CD4-positive, alpha-beta T cell treated with Interleukin-15 for 4 hours (primary cell): ENCODE data around the gene FHDC1.
"Not testable (repeated sequence)": the region's sequence is repeated elsewhere in the genome, so short reads cannot be mapped to it uniquely, and the experiment has no call there.

ENCODE experiments used
- DNase-seq: peaks from one replicate; pipeline ENCODE4 v3.0.0-alpha.2; 2020; ENCODE audit warnings: low spot score

The FHDC1 gene, protein sequence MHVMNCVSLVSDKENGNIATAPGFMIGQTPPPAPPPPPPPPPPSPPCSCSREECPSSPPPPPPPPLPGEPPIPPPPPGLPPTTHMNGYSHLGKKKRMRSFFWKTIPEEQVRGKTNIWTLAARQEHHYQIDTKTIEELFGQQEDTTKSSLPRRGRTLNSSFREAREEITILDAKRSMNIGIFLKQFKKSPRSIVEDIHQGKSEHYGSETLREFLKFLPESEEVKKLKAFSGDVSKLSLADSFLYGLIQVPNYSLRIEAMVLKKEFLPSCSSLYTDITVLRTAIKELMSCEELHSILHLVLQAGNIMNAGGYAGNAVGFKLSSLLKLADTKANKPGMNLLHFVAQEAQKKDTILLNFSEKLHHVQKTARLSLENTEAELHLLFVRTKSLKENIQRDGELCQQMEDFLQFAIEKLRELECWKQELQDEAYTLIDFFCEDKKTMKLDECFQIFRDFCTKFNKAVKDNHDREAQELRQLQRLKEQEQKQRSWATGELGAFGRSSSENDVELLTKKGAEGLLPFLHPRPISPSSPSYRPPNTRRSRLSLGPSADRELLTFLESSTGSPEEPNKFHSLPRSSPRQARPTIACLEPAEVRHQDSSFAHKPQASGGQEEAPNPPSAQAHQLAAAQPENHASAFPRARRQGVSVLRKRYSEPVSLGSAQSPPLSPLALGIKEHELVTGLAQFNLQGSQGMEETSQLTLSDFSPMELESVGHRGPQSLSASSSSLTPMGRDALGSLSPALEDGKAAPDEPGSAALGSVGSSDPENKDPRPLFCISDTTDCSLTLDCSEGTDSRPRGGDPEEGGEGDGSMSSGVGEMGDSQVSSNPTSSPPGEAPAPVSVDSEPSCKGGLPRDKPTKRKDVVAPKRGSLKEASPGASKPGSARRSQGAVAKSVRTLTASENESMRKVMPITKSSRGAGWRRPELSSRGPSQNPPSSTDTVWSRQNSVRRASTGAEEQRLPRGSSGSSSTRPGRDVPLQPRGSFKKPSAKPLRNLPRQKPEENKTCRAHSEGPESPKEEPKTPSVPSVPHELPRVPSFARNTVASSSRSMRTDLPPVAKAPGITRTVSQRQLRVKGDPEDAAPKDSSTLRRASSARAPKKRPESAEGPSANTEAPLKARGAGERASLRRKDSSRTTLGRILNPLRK

DNA sequence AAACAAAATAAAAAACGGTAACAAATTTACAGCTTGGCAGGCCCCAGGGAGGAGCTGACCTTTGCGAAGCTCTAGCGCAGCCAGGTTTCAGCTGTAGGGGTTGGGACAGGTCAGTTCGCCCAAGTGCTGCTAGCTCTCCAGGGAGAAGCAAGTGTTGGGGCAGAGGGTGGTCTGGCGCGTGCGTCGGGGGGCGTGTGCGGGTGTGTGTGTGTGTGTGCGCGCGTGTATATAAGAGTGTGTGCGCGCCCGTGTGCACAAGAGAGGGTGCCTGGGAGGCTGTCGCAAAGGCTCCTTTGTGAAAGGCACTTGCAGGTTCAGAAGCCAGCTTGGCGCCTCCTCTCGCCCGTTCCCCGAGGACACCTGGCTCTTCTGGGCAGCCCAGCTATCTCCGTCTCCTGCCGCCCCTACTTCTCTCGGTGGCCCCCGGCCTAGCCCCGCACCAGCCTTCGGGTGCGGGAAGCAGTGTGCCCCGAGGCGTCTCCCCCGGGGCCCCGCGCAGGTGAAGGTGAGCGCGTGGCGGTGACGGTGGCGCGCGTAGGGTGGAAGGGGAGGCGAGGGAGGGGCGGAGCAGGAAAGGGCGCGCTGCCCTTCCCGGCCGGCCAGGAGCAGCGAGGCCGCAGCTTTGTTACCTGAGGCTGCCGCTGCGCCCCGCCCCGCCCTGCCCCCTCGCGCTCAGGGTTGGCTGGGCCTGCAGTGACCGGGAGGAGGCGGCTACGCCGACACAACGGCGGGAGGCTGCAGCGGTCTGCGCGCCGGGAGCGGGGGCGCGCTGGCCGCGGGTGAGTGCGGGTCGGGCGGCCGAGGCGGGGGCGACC, at the start of gene FHDC1:
FHDC1 (plus strand) TSS at position 693 of the 815 bp plus-strand sequence. CDS start 6,735 bp downstream, outside the sequence.
- no peak for DNase-seq

DNA sequence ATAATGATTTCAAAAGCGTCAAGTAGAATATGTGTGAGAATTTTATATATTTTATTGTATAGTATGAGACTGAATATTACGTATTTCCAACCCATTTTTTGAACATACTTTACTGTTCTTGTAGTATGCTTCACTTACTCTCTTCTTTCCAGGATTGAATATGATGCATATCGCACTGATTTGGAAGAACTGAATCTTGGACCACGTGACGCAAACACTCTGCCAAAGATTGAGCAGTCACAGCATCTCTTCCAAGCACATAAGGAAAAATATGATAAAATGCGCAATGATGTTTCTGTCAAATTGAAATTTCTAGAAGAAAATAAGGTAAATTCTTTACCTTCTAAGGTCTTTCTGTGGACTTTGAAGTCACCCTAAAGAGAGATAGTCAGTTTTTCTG, 48.1 kb upstream of the FHDC1 start:
- DNase-seq: no peak

DNA sequence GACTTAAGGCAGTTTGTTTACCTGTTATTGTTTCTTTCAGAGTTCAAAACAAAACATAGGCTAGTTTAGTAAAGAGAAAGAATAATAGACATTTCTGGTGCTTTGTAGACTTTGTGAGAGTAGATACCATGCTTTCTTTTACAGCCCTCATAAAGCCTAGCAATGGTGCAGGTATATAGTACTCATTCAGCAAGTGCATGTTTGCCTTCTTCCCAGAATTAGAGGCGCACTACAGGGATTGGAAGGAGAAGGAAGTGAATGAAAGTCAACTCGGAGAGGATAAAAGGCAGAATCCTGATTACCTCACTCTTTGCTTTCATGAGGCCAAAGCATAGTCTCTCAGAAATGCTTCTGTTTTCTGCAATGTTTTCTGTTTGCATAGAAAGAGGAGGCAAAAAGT, 43.1 kb upstream of the FHDC1 start:
- no peak for DNase-seq

DNA sequence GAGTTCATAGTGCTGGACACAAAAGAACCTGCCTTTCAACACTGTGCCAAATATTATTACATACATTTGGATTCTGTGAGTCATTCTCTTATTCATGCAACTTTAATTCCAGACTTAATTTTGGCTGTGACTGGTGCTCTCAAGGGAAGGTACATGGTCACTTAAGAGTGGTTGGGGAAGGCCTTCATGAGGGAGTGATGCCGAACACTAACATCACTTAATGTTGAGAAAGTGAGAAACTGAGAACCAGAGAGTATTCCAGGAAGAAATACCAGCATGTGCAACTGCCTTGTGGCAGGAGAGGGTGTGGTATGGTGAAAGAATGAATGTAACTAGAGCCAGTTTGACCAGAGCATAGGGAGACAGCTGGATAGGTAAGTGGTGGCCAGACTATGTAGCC, 41.5 kb upstream of the FHDC1 start:
- DNase-seq: no peak

DNA sequence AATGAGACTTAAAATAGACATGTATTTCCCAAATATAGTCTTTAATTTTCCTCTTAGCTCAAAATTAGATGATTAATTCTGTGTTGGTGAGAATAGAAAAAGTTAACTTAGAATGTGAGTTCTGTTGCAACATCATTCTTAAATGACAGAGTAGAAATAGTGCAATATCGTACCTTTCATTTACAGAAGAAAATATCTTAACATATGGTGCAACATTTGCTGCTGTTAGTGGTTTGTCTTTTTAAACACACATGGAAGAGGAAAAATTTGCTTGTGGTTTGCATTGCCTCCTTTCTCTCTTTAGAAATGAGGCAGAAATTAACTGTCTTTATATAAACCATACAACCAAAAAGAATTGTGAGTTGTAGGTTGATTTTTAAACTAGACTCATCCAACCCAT, 39.3 kb upstream of the FHDC1 start:
- no peak for DNase-seq

DNA sequence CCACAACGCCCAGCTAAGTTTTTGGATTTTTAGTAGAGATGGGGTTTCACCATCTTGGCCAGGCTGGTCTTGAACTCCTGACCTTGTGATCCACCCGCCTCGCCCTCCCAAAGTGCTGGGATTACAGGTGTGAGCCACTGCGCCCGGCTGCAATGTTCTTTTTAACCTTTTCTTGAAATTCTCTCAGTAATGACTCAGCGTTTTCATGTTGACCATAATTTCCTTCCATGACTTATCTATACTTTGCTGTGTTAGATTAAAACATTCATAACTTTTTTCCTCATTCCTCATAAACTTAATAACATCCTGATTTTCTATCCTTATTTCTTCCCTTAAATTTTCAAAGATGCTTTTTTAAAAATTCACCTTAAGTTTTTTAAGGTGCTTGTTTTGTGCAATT, 38.0 kb upstream of the FHDC1 start:
- not testable (repeated sequence) for DNase-seq

DNA sequence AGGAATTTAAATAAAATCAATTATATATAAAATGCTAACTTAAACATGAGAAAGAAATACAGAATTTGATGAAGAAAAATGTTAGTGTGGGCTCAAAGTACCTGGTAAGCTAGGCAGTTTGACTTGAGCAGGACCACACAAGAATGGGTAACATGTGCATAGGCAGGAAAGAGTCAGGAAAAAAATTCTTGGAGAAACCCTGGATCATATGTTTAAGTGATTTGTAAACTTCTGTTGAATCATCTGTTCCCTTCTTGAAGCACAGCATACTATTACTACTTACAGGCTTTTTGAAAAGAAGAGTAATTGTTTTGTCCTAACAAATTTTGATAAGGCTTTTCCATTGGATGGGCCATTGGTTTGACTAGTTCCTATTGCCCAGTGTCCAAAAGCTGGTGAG, 37.5 kb upstream of the FHDC1 start:
- DNase-seq: no peak

DNA sequence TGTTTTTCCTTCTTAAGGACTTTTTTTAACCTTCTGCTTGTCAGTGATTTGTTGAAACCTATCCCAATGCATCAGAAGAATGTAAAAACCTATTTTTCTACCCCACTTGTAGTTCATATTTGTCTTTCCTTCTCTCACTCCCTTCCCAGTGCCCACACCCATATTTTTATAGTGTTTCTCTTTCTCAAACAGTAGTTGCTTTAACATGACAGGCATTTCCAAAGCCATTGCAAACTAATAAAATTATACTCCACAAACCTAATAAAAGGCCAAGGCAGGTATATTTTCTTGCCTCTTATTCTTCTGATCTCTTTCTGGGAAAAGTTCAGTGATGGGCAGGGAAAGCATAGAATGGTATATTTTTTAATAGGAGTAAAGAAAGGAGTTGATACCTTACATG, 35.7 kb upstream of the FHDC1 start:
- DNase-seq: no peak

DNA sequence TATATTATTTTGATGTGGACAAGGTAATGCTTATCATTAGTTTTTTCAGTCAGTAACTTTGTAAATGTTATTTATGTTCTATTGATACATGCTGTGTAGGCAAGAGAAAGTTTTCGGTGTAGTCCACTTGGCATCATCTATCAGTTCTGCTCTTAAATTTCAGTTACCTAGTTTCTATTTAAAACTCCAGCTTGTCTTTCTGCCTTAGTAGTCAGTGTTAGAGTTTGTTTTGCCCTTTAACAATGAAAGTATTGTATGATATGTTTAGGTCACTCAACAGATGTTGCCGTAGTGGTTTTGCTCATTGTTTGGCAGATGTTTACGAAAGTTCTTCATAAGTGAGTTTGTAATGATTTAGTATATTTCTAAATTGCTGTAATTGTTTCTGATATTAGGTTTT, 34.9 kb upstream of the FHDC1 start:
- DNase-seq: no peak

DNA sequence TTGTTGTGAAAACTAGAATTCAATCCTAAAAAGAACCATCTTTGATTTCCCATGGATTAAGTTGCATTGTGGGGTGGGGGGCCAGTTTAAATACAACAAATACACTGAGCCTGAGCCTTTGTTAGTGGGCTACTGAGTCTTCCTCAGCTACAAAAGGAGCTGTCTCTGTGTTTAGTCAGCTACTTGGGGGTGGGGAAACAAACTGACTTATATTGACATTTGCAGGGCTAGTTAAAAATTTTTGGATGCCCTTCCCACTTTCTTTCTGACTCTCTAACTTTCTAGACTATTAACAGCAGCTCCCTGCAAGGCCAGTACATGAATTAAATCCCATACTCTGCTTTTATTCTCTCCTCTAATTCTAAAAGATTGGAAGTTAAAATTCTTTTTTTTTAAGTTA, 32.5 kb upstream of the FHDC1 start:
- no peak for DNase-seq

DNA sequence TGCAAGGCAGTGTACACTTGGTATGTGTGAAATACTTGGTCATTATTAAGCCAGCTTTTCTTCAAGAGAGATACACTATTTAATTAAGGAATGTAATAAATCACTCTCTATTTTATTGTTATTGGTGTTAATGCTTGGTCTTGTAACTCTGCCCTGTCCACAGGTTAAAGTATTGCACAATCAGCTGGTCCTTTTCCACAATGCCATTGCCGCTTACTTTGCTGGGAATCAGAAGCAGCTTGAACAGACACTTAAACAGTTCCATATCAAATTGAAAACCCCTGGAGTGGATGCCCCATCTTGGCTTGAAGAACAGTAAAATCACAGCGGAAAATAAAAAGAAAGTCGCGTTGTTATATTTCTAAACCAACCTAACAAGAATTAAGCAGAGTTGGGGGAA, 26.2 kb upstream of the FHDC1 start:
- DNase-seq: no peak

DNA sequence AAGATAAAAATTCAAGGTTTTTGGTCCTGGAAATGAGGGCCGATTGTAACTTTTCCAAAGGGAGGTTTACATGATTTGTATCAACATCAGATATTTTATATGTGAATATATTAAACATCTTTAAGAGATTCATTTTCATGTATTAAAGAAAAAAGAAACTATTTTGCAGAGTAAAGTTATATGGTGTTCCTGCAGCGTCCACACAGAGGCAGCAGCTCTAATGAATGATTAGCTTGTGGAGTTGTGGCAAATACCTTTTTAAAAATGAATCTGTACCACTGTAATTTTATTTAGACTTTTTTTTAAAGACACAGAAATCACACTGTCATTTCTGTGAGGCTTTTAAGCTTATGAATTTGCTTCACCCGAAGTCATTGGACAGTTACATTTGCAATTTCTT, 25.6 kb upstream of the FHDC1 start:
- DNase-seq: no peak

DNA sequence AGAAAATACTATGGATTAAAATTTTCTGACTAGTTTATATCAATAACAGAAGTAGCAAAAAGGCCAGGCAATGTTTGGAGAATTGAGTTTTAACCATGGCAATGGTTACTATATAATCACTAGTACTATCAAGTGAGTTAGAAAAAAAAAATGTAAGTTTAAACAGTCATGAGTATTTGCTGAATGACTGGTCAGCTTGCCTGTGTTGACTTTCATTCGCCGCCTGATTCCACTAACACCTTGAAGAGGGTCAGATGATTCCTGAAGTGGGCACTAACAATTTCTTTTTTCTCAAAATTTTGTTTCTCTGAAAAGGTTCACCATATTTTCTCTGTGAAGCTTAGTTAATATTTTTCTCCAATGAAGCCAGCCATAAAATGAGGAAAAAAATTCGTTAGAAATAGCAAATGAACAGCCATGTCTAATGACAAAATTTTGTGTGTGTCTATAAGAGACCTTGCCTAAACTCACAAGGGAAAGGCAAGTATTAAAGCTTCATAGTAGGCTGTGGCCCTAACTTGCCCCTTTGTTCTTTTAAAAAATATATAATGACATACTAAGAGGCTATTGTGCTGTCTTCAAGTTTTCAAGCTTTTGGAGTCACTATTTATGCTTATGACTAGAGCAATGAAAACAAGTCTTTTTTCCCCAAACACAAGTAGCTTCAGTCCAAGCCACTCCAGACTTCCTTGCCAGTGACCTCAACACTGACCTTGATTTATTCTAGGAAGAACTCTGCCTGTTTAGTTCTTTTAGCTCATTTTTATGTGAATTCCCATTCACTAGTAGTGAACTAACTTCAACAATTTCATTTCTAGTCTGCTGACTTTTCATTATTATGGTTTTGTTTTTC, 18.4 kb upstream of the FHDC1 start:
- no peak for DNase-seq

DNA sequence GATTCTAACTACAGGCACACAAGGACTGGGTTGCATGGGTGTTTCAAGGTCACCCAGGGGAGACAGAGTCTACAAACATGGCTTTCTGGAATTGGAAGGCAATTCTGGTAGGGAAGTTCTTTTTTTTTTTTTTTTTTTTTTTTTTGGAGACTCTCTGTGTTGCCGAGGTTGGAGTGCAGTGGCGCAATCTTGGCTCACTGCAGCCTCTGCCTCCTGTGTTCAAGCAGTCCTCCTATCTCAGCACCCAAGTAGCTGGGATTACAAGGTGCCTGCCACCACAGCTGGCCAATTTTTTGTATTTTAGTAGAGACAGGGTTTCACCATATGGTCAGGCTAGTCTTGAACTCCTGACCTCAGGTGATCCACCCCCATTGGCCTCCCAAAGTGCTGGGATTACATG, 16.3 kb upstream of the FHDC1 start:
- DNase-seq: no peak

DNA sequence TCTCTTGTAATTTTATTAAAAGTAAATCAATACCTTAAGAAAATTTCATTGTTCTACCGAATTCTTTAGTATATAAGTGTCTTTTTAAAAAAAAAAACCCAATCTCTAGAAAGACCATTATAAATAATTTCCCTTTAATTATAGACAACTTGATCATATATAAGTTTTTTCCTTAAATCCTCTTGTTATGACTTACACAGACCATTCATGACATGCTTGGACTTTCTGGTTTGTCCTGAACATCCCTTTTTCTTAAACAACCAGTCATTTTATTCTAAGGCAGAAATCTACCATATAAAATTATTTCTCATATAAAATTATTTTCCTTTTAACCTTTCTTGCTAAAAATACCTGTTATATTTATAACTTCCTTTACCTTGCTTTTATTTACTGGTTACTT, 15.4 kb upstream of the FHDC1 start:
- no peak for DNase-seq

DNA sequence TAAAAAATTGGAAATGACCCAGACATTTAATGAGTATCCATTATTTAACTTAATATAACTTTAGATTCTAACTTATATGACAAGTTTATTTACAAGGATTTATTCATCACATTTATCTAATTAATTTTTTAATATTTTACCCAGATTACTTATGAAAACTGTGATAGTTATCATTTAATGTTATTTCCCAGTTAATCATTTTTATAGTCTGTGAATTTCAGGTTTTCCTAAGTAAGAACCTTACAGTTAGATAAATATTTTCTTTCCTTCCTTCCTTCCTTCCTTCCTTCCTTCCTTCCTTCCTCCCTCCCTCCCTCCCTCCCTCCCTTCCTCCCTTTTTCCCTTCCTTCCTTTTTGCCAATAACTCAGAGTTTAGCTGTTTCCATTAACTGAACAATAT, 14.8 kb upstream of the FHDC1 start:
- DNase-seq: no peak

DNA sequence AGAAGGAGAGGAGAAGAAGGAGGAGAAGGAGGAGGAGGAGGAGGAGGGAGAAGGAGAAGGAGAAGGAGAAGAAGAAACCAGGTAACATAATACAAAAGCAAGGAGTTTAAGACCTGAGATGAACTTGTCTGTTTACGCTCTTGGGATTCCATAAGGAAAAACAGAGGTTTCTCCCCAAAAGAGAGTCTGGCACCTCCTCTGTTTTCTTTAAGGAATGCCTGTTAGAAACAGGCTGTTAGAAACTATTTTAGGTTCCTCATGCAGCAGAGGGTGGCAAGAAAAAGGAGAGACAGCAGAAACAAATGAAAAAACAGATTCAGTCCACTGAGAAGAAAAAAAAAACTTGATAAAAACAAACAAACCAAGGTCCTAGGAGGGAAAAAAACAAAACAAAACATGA, 10.3 kb upstream of the FHDC1 start:
- DNase-seq: no peak

DNA sequence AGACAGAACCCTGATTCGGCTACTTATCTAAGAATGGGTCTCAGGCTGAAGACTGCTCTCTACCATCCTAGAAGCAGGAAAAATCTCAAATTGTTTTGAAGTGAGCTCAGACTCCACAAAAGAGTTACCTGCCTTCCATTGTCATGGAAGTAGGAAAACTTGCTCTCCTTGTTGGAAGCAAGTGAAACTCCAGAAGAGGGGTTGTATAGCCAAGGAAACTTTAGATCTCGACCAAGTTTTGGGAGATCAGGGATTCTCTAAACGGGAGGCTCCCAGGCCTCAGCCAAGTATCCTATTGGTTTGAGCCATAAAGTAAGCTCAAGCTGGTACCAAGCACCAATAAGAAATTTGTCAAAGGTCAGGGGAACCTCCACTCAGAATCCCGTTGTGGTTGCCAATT, 9.2 kb upstream of the FHDC1 start:
- no peak for DNase-seq

DNA sequence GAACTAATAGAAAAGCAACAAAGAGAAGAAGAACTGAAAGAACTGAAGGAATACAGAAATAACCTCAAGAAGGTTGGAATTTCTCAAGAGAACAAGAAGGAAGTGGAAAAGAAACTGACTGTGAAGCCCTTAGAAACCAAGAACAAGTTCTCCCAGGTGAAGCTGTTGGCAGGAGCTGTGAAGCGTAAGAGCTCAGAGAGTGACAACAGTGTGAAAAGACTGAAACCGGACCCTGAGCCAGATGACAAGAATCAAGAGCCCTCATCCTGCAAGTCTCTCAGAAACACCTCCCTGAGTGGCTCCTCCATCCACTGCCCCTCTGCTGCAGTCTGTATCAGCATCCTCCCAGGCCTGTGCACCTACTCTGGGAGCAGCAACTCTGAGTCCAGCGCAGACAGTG, 8.4 kb upstream of the FHDC1 start:
- DNase-seq: no peak

DNA sequence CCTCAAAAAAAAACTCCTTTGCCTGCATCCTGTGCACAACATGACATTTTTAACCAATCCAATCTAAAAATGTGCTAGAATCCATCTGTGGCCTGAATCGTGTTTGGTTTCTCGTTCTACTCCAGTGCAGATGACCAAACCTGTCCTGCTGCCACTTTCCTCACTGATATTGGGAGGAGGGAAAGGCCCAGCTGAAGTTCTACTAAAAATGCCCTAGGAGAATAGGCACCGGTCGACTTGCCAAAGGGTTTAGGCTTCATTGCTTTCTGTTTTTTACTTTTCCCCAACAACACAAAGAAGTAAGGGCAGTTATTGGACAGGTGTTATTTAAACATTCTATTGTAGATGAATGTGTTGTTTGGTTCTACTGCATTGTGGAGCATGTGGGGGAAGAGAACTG, 7.8 kb upstream of the FHDC1 start:
- DNase-seq: no peak

DNA sequence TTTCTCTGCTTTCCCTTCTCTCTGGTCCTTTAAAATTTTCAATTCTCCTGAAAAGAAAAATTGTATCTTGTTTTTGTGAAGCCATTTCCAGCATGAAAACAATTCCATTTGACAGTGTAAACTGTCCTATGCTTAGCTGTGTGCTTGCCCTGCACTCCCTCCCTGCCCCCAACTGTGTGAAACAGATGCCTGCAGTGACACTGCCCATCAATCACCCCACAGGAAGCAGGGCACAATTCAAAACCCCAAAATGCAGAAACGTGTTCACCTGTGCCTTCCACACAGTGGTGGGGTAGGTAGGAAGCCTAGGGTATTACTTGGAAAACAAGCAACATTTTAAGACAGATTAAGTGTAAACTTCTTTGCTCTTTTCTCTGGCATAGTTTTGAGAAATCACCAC, 6.2 kb upstream of the FHDC1 start:
- no peak for DNase-seq
